T-helper 22 cell (primary cell): ENCODE results near the gene ALOXE3.

Experiments used
- DNase-seq: peaks from one replicate; pipeline ENCODE4 v3.0.0-alpha.2; 2020; ENCODE audit warnings: low read depth

The ALOXE3 gene

GRCh38 chr17:8048236-8048635 is 70.1 kb downstream of the ALOXE3 start:
- no peak for DNase-seq

DNA sequence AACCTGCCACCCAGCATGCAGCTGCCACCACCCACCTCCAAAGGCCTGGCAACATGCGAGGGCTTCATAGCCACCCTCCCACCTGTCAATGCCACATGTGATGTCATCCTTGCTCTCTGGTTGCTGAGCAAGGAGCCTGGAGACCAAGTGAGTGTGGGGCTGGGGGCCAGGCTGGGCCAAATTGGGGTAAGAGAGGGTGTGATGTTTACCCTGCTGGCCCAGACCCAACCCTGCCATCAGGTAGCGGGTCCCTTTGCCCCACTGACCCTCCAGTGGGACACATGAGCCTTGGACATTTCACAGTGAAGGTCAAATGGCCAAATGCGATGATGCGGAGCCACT is 70.6 kb downstream of the ALOXE3 start:
- DNase-seq, result no peak

GRCh38 chr17:8046929-8047768 is 71.2 kb downstream of the ALOXE3 start:
- DNase-seq, result no peak

- no peak for DNase-seq
Observed at GRCh38 chr17:8046306-8046928, 71.9 kb downstream of the ALOXE3 start.
